IPS DF 4.7 (cell line): ENCODE data around the gene SLC29A3.

Experiments used
- DNase-seq: peaks from one replicate; pipeline ENCODE4 v3.0.0-alpha.2; 2013; ENCODE audit warnings: low spot score; ENCODE audit errors: extremely low read depth

Gene SLC29A3

GRCh38 chr10:71321386-71321785 is 2.3 kb downstream of the SLC29A3 start:
- DNase-seq: no peak

- no peak for DNase-seq
Measured at GRCh38 chr10:71323407-71323806, 4.3 kb downstream of the SLC29A3 start.

GRCh38 chr10:71324743-71325142 is 5.7 kb downstream of the SLC29A3 start:
- DNase-seq: no peak

DNA sequence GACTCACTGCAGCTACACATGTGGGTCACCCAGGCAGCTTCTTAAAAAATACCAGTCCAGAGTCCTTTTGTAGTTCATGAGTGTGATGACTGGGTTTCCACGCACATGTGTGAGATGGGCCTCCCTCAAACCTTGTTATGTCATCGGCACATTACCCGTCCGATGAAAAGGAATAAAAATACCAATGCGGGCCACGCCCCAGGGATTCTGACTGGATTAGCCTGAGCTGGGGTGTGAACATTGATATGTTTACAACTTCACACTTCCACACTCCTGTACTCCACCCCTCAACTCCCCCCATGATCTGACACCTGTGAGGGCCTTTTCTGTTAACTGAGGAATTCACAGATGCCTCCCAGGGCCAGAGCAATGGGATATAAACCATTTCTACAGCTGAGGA is 6.2 kb downstream of the SLC29A3 start:
- no peak for DNase-seq

DNA sequence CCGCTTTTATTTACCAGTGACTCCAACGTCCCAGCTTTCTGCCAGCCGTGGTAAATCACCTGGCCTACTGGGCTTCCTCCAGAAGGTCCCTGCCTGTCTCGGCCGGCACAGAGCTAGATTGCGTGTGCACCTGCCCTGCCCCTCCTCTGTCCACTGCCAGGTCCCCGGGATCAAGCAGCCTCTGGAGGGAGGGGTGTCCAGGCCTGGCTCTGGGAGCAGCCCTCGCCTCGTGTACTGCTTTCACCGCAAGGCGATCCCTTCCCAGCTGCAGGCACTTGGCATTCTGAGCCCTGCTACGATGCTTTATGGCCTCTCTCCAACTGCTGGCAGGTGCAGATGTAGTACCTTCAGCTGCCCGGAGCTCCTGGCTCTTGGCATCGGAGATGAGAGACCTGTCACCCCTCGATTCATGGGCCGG is 7.4 kb downstream of the SLC29A3 start:
- DNase-seq: no peak

DNA sequence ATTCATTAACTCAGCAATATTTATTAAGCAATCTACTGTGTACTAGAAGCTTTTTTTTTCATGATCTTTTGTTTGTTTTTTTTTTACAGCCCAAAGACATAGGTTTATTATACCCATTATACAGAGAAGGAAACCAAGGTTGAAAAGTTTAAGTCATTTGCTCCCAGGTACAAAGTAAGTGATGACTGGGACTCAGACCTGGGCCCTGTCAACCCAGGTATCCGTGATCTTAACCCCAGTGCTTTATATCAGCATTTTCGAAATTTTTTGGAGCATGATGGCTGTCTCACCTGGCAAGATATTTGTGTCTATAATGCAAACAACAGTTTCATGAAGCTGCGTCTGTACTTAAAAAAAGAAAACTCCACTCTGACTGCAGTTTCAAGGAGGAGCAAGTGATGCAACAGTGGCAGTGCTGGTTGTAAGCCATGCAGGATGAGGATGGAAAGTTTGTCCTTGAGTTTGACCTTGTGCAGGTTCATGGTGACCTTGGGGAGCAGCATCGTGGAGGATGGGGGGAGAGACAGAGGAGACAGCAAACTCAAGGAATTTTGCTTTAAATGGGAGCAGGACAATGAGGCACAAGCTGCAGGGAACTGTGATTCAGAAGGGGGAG is 11.8 kb downstream of the SLC29A3 start:
- DNase-seq: no peak

GRCh38 chr10:71331736-71332135 is 12.7 kb downstream of the SLC29A3 start:
- DNase-seq: no peak

GRCh38 chr10:71332466-71332865 is 13.4 kb downstream of the SLC29A3 start:
- no peak for DNase-seq

- DNase-seq: no peak
Measured at GRCh38 chr10:71333129-71333887, 14.2 kb downstream of the SLC29A3 start.

- no peak for DNase-seq
Measured at GRCh38 chr10:71334221-71334791, 15.2 kb downstream of the SLC29A3 start.

DNA sequence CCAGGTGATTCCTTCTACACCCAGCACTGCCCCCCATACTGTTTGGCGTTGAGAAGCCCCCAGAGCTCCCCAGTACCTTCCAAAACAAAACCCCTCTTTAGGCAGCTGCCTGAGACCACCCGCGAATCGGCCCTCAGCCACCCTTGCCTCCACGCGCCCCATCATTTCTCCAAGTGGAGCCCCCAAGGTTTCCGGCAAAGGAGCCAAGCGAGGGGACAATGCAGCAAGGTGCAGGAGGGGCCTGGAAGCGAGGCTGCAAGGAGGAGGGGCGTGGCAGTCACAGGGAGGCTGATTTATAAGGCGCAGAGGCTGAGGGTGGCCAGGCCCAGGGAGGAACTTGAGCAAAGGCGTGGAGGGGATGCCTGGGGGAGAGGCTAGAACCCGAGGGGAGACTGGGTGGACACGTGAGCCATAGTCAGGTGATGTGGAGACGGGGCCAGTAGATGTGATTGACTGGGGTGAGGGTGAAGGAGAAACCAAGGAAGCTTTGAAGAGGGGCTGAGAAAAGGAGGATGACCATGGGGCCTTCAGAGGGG is 16.2 kb downstream of the SLC29A3 start:
- no peak for DNase-seq

DNA sequence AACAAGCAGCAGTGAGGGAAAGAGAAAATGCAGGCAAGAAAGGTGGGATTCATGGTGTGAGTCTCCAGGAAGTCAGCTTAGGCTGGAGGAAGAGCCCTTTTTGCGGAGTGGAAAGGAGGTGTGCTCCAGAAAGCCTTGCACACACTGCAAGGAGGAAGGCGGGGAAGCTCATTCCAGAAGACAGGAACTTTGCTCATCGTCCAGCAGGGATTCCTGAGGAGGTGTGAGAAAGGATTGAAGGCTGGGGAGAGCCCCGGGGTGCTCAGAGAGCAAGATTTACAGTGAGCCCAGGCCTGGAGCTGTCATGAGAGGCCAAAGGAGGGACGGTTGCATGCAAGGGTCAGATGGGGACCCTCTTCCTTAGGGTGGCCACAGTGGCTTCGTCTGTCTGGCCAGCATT is 17.6 kb downstream of the SLC29A3 start:
- no peak for DNase-seq

- DNase-seq: no peak
Measured at GRCh38 chr10:71337219-71337701, 18.2 kb downstream of the SLC29A3 start.

GRCh38 chr10:71338728-71339495 is 19.9 kb downstream of the SLC29A3 start:
- no peak for DNase-seq

GRCh38 chr10:71339796-71340589 is 20.9 kb downstream of the SLC29A3 start:
- DNase-seq: no peak

DNA sequence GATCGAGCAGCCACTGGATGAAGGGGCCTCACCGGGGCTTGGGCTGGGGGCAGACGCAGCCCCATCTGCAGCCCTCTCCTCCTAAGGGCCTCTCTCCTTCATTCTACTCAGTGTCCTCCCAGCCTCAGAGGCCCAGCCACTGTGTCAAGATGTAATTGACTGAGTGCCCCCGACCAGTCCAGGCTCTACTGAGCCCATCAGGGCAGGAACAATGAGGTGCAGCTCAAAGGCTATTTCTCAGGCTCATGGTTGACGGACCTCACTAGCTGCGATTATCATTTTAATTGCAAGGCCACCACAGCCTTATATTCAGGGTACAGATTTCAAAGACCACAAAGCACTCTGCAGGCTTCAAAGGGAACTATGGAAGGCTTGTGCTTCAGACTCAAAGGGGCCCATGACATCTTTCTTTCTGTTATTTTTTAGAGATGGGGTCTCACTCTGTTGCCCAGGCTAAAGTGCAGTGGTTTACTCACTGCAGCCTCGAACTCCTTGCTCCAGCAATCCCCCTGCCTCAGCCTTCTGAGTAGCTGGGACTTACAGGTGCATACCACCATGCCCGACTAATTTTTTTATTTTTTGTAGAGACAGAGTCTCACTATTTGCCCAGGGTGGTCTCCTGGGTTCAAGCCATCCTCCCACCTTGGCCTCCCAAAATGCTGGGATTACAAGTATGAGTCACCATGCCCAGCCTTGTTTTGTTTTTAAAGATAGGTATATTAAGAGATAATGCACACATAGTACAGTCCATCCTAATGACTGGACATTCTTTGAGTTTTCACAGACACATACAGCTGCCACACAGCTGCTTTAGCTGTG is 23.7 kb downstream of the SLC29A3 start:
- DNase-seq: no peak

DNA sequence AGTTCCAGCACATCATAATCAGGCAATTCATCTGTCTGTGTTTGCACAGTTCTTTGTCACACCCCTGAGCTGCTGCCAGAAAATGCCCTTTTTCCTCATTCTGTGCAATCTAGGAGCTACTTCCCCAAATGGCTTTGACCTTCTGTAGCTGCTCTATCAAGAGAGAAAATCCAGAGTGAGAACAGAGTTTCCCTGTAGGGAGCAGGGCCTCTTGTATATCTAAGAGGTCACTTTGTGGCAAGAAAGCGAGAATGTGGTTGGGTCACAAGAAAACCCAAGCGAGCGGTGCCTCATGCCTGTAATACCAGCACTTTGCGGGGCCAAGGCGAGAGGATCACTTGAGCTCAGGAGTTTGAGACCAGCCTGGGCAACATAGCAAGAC is 24.3 kb downstream of the SLC29A3 start:
- DNase-seq: no peak

DNA sequence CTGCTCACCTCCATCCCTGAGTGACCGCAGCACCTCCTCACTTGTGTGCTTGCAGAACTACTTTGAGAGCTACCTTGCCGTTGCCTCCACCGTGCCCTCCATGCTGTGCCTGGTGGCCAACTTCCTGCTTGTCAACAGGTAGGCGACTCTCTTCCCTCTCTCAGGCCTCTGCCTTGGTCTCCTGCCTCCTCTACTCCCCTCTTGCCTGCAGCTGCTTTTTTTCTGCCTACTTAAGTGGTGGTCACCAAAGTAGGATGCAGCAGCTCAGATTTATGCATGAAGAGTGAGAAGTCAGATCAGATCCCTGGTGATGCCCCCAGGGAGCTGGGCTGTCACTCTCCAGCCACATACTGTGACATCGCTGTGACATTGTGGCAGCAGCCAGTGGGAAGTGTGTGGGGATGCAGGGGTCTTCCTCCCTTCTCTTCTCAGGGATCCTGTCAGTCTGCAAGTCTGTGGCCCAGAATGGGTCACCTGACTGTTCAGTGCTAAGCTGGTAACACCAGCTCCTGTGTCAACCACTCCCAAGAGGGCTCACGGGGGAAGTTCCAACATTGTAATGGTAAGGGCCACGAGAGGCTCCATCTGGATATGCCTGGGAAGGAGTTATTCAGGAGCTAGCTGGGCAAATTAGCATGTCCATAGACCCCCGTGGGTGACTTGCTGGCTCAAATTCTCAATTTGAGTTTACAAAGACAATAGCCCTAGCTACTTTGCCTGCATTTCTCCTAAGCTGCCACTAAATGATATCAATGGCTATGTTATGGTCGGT is 25.3 kb downstream of the SLC29A3 start:
- DNase-seq: peak; percentile 87

- DNase-seq: no peak
Measured at GRCh38 chr10:71344993-71345480, 26.0 kb downstream of the SLC29A3 start.
